Uterus (tissue), 2 donors: ENCODE results near the gene ZIM2.

Source experiments
- POLR2A ChIP-seq, 2 donors: fragments of 450-650 bp; IDR thresholded peaks; one replicate each; pipeline ENCODE4 v1.6.1; 2016; ENCODE audit warnings: antibody characterized with exemption in 2 of 2, mild to moderate bottlenecking in 1 of 2, moderate library complexity in 1 of 2
- TF ChIP-seq, protein P1 (sequence below), 4 experiments: fragments of 200-600 bp in 2 of 4; fragments of 450-650 bp in 2 of 4; sonication (generic) in 2 of 4; IDR thresholded peaks; one replicate each; pipeline ENCODE4 v1.5.1; 2016 to 2019; ENCODE audit warnings: antibody characterized with exemption in 4 of 4, mild to moderate bottlenecking in 2 of 4, moderate library complexity in 1 of 4

DNA sequence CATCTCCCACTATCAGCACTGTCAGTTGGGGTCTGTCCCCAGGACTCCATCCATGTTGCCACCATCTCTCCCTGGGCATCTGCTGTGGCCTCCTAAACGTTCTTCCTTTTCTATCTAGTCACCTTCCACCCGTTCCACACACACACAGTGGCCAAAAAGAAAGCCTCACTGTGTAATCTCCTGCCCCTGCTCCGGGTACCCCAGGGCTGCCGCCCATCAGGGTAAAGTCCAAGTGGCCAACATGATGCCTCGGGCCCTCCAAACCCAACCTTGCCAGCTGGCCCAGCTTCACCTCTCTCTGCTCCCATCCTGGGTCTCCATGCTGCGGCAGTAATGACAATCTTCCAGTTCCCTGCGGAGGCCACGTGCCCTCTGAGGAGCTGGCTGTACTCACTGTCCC lies 29.4 kb upstream of the ZIM2 start:
- TF ChIP-seq, protein P1, sequence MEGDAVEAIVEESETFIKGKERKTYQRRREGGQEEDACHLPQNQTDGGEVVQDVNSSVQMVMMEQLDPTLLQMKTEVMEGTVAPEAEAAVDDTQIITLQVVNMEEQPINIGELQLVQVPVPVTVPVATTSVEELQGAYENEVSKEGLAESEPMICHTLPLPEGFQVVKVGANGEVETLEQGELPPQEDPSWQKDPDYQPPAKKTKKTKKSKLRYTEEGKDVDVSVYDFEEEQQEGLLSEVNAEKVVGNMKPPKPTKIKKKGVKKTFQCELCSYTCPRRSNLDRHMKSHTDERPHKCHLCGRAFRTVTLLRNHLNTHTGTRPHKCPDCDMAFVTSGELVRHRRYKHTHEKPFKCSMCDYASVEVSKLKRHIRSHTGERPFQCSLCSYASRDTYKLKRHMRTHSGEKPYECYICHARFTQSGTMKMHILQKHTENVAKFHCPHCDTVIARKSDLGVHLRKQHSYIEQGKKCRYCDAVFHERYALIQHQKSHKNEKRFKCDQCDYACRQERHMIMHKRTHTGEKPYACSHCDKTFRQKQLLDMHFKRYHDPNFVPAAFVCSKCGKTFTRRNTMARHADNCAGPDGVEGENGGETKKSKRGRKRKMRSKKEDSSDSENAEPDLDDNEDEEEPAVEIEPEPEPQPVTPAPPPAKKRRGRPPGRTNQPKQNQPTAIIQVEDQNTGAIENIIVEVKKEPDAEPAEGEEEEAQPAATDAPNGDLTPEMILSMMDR (IDR thresholded peaks at IDR 0.05) = no peak
- TF ChIP-seq POLR2A (IDR thresholded peaks at IDR 0.05) = no peak
